Measurements from ENCODE around the gene DDN.

DDN gene

DNA sequence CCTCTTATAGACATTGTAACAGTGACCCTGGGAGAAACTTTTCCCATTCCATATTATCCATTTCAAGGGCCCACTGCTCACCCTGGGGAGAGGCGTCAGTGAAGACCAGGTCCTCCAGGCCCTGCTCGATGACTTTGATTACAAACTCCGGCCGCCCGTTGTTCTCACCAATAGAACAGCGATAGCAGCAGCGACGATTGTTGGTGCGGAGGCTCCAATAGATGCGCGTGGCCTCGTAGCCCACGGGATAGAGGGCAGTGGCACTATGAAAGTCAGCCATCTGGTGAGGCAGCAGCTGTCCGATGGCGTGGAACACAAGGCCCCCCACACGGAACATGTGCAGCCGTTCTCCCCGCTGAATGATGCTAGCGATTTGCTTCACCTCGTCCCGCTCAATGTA is 26.9 kb upstream of the DDN start:
- TF ChIP-seq, protein P1, sequence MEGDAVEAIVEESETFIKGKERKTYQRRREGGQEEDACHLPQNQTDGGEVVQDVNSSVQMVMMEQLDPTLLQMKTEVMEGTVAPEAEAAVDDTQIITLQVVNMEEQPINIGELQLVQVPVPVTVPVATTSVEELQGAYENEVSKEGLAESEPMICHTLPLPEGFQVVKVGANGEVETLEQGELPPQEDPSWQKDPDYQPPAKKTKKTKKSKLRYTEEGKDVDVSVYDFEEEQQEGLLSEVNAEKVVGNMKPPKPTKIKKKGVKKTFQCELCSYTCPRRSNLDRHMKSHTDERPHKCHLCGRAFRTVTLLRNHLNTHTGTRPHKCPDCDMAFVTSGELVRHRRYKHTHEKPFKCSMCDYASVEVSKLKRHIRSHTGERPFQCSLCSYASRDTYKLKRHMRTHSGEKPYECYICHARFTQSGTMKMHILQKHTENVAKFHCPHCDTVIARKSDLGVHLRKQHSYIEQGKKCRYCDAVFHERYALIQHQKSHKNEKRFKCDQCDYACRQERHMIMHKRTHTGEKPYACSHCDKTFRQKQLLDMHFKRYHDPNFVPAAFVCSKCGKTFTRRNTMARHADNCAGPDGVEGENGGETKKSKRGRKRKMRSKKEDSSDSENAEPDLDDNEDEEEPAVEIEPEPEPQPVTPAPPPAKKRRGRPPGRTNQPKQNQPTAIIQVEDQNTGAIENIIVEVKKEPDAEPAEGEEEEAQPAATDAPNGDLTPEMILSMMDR (IDR thresholded peaks at IDR 0.05; ENCODE audit: low read depth, low read length, missing control alignments): no peak
- H3K4me3 ChIP-seq (replicated peaks; ENCODE audit: low read depth, low read length): no peak overlapping the region
- DNase-seq (ENCODE audit: extremely low read depth, low read depth): no peak

DNA sequence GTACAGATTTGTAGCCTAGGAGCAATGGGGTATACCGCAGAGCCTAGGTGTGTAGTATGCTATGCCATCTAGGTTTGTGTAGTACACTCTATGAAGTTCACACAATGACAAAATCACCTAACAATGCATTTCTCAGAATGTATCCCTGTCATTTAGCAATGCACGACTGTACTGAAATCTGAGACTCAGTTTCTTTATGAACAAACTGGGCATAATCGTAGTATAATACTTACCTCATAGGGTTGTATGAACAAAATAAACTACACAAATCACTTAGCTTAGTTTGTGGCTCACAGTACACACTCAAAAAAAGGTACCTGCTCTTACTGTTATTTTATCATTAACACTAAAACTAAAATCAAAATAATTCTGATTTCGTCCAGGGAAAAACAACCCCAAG is 26.3 kb upstream of the DDN start:
- no peak for DNase-seq (ENCODE audit: extremely low read depth, low read depth)
- H3K4me3 ChIP-seq (replicated peaks; ENCODE audit: low read depth, low read length): no peak overlapping the region
- TF ChIP-seq, protein P1 (IDR thresholded peaks at IDR 0.05; ENCODE audit: low read depth, low read length, missing control alignments): no peak

GRCh38 chr12:49024543-49024942 is 25.4 kb upstream of the DDN start:
- no peak for DNase-seq (ENCODE audit: extremely low read depth, low read depth)
- H3K4me3 ChIP-seq (replicated peaks; ENCODE audit: low read depth, low read length): no peak overlapping the region
- TF ChIP-seq, protein P1 (IDR thresholded peaks at IDR 0.05; ENCODE audit: low read depth, low read length, missing control alignments): no peak

- H3K4me3 ChIP-seq (replicated peaks; ENCODE audit: low read depth, low read length): no peak overlapping the region
- TF ChIP-seq, protein P1 (IDR thresholded peaks at IDR 0.05; ENCODE audit: low read depth, low read length, missing control alignments): no peak
These were observed 24.6 kb upstream of the DDN start for GRCh38 chr12:49023812-49024211.

GRCh38 chr12:49022558-49023178 is 23.5 kb upstream of the DDN start:
- no peak overlapping the region for H3K4me3 ChIP-seq (replicated peaks; ENCODE audit: low read depth, low read length)
- TF ChIP-seq, protein P1 (IDR thresholded peaks at IDR 0.05; ENCODE audit: low read depth, low read length, missing control alignments): no peak
- DNase-seq (ENCODE audit: extremely low read depth, low read depth): no peak

More at GRCh38 chr12:49023812-49024211, 24.6 kb upstream of the DDN start:
- DNase-seq (ENCODE audit: extremely low read depth, low read depth): no peak

- no peak overlapping the region for H3K4me3 ChIP-seq (replicated peaks; ENCODE audit: low read depth, low read length)
- DNase-seq (ENCODE audit: extremely low read depth, low read depth): no peak
- TF ChIP-seq, protein P1 (IDR thresholded peaks at IDR 0.05; ENCODE audit: low read depth, low read length, missing control alignments): no peak
These were observed 22.2 kb upstream of the DDN start for GRCh38 chr12:49021292-49021915.
